GM19452 (cell line): ENCODE data around the gene BRAF.
"Not testable (repeated sequence)": the region's sequence is repeated elsewhere in the genome, so short reads cannot be mapped to it uniquely, and the experiment has no call there.

Source experiments
- ATAC-seq: cut with Tn5 transposase; IDR thresholded peaks from one replicate; pipeline ENCODE4 v1.9.1; 2021; ENCODE audit not compliant: unreplicated experiment

BRAF gene

DNA sequence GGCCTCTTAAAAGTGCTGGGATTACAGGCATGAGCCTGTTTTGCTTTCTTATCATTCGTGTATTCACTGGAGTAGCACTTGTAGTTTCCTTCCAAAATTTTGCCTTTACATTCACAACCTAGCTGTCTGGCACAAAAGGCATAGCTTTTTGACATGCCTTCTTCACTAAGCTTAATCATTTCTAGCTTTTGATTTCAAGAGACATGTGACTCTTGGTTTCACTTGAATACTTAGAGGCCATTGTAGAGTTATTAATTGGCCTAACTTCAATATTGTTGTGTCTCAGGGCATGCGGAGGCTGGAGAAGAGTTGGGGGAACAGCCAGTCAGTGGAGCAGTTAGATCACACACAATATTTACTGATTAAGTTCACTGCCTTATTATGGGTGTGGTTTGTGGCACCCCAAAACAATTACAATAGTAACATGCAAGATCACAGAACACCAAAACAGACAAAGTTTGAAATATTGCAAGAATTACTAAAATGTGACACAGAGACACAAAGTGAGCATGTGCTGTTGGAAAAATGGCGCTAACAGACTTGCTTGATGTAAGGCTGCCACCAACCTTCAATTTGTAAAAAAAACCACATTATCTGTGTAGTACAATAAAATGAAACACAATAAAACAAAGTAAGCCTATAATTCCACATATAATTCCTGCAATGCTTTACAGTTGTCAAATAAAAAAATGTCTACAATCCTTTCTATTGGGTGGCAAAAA lies 43.1 kb downstream of the BRAF start:
- ATAC-seq, result peak; percentile 60

- ATAC-seq, result no peak
Observed at GRCh38 chr7:140877249-140877524, 47.5 kb downstream of the BRAF start.

GRCh38 chr7:140876519-140877248 lies 48.0 kb downstream of the BRAF start:
- ATAC-seq, result peak; percentile 90

- ATAC-seq, result no peak
Observed at GRCh38 chr7:140873434-140873833, 51.3 kb downstream of the BRAF start.

DNA sequence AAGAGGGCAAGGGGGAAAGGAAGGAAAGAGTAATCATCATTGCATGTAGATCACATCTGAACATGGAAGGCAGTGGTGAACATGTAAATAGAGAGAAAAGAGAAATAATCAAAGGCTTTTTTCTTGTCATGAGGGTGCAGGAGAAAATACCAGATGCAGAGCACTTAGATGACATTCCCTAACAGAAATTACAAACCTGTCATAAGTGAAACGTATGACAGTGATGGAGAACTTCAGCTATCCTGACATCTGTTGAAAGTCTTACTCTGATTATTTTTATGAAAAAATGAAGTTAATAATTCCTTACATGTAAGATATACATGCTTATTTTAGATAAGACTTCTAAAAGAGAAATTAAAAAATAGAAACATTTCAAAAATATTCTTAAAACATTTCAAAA lies 54.7 kb downstream of the BRAF start:
- ATAC-seq, result no peak

DNA sequence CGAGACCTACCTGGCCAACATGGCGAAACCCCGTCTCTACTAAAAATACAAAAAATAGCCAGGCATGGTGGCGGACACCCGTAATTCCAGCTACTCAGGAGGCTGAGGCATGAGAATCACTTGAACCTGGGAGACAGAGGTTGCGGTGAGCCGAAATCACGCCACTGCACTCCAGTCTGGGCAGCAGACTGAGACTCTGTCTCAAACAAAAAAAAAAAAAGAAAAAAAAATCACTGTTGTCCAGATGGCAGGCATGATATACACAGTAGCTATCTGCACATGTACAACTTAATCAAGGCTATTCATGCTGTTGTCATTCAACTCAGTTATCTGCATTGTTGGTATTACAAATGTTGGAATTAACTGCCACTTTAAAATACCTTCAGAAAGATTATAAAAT lies 55.3 kb downstream of the BRAF start:
- ATAC-seq, result no peak

DNA sequence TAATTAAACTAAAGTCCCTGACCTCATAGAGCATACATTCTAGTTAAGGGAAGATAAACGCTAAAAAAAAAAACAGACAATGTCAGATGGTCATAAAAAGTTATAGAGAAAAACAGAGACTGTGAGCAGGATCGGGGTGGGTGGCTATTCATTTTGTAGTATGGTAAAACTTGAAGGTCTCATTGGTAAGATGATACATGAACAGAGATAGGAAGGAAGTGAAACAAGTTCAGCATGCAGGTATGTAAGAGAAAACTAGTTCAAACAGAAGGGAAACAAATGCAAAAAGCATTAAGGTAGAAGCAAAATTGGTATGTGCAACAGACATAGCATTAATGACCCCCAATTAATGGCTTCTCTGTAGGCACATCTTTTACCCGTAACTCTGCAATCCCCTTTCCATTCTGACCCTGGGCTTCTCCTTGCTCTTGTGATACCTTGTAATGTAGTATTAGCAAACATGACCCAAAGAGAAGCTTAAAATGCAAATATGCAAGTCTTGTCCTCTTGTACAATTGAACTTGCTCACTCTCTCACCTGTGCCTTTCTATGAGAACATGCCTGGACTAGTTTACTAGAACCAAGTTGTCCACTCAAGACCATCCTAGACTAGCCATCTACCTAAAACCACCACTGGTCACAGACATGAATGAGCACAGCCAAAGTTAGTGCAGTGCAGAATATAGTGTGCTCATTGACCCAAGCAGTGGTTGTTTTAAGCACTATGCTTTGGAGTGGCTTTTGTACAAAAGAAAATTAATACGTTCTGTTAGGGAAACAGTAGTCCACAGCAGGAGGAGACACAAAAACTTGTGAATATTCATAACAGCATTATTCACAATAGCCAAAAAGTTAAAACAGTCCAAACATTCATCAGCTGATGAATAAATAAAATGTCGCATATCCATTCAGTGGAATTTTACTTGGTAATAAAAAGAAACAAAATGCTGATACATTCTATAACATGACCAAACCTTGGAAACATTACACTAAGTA lies 57.0 kb downstream of the BRAF start:
- no peak for ATAC-seq

DNA sequence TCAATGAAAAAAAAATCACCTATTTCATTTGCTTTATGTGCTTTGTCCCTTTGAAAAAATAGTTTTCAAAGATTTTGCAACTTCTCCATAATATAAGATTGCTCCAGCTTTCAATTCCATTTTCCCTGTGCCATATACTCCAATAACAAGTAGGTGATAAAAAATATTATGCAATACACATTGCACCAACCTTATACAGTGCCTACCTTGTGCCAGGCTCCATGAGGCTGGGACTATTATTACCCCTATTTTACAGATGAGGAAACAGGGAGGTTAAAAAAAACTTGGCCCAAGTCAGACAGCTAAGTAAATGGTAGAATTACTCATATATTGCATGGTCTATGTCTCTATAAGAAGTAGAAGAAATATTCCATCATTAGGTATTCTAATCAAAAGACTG lies 57.8 kb downstream of the BRAF start:
- no peak for ATAC-seq

GRCh38 chr7:140864732-140865131 lies 60.0 kb downstream of the BRAF start:
- ATAC-seq, result no peak

GRCh38 chr7:140863867-140864266 lies 60.9 kb downstream of the BRAF start:
- ATAC-seq, result no peak

GRCh38 chr7:140863184-140863583 lies 61.5 kb downstream of the BRAF start:
- no peak for ATAC-seq

- no peak for ATAC-seq
Observed at GRCh38 chr7:140857048-140857447, 67.7 kb downstream of the BRAF start.

- no peak for ATAC-seq
Observed at GRCh38 chr7:140841166-140841715, 83.5 kb downstream of the BRAF start.

GRCh38 chr7:140831724-140832123 lies 93.0 kb downstream of the BRAF start:
- no peak for ATAC-seq

GRCh38 chr7:140829720-140830119 lies 95.0 kb downstream of the BRAF start:
- no peak for ATAC-seq

GRCh38 chr7:140828741-140829140 lies 96.0 kb downstream of the BRAF start:
- no peak for ATAC-seq

DNA sequence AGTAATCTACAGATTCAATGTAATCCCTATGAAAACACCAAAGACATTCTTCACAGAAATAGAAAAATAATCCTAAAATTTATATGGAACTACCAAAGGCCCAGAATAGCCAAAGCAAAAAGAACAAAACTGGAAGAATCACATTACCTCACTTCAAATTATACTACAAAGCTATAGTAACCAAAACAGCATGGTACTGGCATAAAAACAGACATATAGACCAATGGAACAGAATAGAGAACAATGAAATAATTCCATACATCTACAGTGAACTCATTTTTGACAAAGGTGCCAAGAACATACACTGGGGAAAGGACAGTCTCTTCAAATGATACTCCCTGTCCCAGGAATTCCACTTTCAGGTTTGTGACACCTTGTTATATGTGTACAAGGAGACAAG lies 107.3 kb downstream of the BRAF start:
- not testable (repeated sequence) for ATAC-seq

DNA sequence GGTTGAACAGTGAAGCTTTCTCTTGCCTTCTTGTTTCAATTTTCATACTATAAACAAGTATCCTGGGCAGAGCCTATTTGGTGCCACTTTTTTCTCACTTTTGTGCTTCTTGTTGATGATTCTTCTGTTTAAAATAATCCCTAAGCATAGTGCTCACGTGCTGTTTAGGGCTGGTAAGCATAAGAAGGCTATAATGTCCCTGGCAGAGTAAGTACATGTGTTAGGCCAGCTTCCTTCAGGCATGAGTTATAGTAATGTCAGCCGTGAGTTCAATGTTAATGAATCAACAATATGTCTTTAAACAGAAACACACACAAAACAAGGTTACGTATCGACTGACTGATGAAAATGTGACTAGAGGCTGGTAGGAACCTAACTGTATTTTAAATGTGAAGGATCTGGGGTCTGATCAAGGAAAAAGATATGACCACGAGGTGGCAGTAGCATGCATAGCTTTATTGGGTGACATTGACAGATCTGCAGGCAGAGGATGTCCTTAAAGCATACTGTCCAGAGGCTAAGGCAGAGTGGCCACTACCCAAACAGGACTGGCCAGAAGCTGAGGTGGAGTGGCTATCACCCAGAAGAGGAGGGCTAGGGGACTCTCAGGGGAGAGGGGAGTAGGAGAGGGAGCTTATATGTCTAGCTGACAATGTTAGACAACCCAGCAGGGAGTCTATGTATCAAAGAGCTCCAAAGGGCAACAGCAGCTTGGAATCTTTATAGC lies 113.7 kb downstream of the BRAF start:
- peak; percentile 85 for ATAC-seq

DNA sequence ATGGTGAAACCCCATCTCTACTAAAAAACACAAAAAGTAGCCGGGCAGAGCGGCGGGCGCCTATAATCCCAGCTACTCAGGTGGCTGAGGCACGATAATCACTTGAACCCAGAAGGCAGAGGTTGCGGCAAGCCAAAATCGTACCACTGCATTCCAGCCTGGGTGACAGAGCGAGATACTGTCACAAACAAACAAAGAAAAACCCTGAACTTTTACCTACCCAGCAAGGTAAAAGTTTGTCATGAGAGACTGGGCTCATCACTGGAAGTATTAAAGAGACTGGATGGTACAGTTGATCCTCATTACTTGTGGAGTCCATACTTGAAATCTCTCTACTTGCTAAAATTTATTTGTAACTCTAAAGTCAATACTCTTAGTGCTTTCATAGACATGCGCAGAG lies 114.3 kb downstream of the BRAF start:
- no peak for ATAC-seq

DNA sequence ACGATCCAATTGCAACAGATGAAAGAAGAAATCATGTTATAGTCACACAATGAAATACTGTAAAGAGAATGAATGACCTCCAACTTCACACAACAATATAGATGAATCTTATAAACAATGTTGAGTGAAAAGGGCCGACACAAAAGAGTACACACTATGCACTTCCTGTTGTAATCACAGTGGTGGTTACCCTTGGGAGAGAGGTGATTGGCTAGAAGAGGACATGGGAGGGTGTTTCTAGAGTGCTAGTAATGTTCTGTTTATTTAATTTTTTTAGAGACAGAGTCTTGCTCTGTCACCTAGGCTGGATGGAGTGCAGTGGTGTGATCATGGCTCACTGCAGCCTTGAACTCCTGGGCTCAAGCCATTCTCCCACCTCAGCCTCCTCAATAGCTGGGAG lies 145.8 kb downstream of the BRAF start:
- no peak for ATAC-seq

DNA sequence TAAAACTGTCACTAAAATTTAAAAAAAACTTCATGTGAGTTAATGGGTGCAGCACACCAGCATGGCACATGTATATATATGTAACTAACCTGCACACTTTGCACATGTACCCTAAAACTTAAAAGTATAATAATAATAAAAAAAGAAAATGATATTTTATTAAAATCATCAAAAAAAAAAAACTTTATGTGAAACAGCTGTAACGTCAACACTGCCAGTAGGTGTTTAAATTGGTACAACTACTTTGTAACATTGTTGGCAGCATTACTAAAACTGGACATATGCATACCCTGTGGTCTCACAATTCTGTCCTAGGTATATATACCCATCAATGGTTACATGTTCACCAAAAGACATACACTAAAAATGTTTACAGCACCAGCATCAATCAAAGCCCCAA lies 146.2 kb downstream of the BRAF start:
- no peak for ATAC-seq
